Astrocyte of the spinal cord (primary cell): ENCODE data around the gene HSDL2.

Experiments
- DNase-seq: peaks from one replicate; pipeline ENCODE4 v3.0.0; 2011; ENCODE audit warnings: low read depth, low spot score
- H3K4me3 ChIP-seq: 2 replicates; pipeline ENCODE4 v1.5.1; 2011; ENCODE audit warnings: low read depth, mild to moderate bottlenecking, low read length, moderate library complexity
- in situ Hi-C: cut with HindIII; loops from 2 replicates; pipeline ENCODE4 v1.10.0; 2017; ENCODE audit warnings: low sequenced_read_pairs
- TF ChIP-seq, protein P1 (sequence below): IDR thresholded peaks from 2 replicates; pipeline ENCODE4 v1.5.1; 2012; ENCODE audit warnings: low read depth, mild to moderate bottlenecking, low read length, inconsistent platforms

The HSDL2 gene

DNA sequence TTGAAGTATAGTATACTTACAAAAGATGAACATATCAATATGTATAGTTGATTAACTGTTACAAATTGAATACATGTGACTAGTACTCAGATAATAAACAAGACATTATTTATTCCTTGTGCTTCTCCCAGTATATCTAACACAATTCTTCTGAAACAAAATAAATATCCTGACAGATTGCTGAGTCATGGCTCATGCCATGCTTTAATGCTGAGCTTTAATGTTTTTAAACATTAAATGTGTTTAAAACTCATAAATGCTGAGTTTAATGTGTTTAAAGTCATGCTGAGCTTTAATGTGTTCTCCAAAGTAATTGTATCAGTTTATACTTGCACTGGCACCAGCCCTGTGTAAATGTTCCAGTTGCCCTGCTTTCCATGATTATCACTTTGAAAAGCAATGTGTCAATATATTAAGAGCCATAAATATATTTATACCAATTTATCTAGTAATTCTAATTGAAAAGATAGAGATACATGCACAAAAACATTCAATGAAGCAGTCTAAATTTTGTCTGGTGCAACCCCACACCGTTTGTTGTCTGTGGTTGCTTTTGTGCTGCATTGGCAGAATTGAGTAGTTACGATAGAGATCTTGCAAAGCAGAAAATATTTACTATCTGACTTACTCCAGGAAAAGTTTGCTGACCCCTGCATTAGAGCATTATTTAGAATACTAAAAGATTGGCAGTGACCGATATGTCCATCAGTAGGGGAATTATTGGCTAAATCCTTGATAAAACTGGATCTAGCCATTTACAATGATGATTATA lies 122.5 kb downstream of the HSDL2 start:
- TF ChIP-seq, protein P1, sequence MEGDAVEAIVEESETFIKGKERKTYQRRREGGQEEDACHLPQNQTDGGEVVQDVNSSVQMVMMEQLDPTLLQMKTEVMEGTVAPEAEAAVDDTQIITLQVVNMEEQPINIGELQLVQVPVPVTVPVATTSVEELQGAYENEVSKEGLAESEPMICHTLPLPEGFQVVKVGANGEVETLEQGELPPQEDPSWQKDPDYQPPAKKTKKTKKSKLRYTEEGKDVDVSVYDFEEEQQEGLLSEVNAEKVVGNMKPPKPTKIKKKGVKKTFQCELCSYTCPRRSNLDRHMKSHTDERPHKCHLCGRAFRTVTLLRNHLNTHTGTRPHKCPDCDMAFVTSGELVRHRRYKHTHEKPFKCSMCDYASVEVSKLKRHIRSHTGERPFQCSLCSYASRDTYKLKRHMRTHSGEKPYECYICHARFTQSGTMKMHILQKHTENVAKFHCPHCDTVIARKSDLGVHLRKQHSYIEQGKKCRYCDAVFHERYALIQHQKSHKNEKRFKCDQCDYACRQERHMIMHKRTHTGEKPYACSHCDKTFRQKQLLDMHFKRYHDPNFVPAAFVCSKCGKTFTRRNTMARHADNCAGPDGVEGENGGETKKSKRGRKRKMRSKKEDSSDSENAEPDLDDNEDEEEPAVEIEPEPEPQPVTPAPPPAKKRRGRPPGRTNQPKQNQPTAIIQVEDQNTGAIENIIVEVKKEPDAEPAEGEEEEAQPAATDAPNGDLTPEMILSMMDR: no peak
- in situ Hi-C loops: no loop called here
- no peak for DNase-seq

DNA sequence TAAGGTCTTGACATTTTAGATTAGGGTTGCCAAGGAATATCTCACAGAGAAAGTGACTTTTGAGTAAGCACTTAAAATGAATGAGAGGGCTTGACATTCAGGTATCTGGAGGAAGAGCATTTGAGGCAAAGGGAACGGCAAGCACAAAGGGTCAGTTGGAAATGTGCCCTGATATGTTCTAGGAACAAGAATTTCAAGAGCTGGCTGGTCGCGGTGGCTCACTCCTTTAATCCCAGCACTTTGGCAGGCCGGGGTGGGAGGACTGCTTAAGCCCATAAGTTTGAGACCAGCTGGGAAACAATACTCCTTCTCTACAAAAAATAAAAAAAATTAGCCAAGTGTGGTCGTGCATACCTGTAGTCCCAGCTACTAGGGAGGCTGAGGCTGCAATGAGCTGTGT lies 123.3 kb downstream of the HSDL2 start:
- no peak overlapping the region for H3K4me3 ChIP-seq
- TF ChIP-seq, protein P1: no peak
- no peak for DNase-seq
- in situ Hi-C loops: no loop called here

More for the DNA sequence above, 122.5 kb downstream of the HSDL2 start:
- H3K4me3 ChIP-seq: no peak overlapping the region

DNA sequence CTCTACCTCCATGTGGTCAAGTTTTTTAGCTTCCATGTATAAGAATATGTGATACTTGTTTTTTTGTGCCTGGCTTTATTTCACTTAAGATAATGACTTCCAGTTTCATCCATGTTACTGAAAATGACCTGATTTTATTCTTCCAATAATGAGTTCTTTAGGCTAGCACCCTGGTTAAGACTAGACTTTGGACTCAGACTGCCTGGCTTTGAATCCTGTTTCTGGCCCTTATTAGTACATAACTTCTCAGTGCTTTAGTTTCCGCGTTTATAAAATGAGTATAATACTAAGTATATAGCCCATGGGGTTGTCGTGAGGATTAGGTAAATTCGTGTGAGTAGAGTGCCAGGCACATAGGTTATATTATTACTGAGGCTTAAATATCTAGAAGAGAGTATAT lies 125.2 kb downstream of the HSDL2 start:
- in situ Hi-C loops: no loop called here
- no peak overlapping the region for H3K4me3 ChIP-seq
- TF ChIP-seq, protein P1: no peak
- no peak for DNase-seq

DNA sequence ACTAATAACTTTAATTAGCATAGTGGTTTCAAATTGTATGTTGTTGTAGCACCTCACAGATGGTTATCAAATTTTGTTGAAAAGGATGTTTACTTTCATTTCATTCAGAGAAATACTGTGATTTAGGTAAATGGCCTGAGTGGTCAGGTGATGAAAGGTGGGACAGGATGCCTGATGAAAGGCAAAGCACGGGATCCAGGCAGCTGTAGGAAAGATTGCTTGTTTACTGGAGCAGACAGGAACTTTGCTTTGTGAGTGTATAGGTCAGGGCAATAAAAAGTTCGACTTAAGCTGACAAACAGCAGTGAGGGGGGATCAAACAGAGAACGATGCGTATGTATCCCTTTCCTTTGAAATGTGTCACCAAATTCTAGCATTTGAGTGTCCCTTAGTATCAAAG lies 125.7 kb downstream of the HSDL2 start:
- TF ChIP-seq, protein P1: no peak
- H3K4me3 ChIP-seq: no peak overlapping the region
- in situ Hi-C loops: no loop called here
- DNase-seq: no peak

DNA sequence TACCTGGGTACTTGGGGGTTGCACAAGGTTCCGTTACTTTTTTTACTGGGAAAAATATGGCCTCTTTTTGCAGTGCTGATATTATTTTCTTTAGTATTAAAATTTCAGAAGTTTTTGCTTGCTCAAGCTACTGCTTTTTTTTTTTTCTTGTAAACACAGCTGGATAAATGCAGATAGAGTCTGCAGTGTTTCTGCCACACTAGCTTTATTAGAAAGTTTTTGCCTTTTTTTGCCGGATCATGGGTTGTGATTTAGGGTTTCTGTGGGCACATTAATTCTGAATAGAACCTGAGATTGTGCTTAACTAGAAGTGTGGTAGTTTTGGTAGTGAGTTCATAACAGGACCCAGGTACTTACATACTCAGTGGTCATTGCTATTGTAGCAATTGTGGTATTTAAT lies 126.7 kb downstream of the HSDL2 start:
- DNase-seq: no peak
- H3K4me3 ChIP-seq: no peak overlapping the region
- TF ChIP-seq, protein P1: no peak
- in situ Hi-C loops: no loop called here

DNA sequence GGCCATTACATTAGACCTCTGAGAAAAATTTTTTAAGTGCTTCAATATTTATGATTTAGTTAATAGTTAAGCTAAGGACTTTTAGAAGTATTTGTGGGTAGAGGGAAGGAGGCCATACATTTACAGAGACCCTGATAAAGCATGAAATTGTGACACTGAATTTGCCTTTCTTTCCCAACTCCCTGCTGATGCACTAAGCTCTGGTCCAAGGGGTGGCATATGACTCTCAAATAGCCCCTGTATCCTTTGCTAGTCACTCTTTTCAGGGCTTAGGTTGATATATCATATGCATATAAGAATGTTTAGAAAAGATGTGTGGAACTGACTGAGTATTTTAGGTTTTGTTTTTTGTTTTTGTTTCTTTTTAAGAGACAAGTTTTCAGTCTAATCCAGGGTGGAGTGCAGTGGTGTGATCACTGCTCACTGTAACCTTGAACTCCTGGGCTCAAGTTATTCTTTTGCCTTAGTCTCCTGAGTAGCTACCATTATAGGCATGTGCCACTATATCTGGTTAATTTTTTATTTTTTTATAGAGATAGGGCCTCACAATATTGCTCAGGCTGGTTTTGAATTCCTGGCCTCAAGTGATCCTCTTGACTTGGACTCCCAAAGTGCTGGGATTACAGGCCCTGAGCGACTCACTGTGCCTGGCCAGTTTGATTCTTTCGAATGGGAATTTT lies 127.2 kb downstream of the HSDL2 start:
- in situ Hi-C loops: no loop called here

More for the DNA sequence above, 127.2 kb downstream of the HSDL2 start:
- TF ChIP-seq, protein P1: no peak
- no peak for DNase-seq
- no peak overlapping the region for H3K4me3 ChIP-seq
